Neural cell (in vitro differentiated cells): ENCODE measurements around the gene PADI2.

ENCODE experiments used
- EP300 ChIP-seq: fragments of 450-650 bp; conservative IDR thresholded peaks from 2 replicates; pipeline ENCODE4 v1.6.1; 2014; ENCODE audit warnings: antibody characterized with exemption, mild to moderate bottlenecking, moderate library complexity; ENCODE audit not compliant: poor library complexity, severe bottlenecking
- EZH2 ChIP-seq: fragments of 200-600, 300-800 bp; shearing (Covaris generic), sonication (generic); IDR thresholded peaks from 2 replicates; pipeline ENCODE4 v1.6.1; 2014; ENCODE audit warnings: antibody characterized with exemption, low read length, borderline replicate concordance, mild to moderate bottlenecking; ENCODE audit not compliant: insufficient read depth, poor library complexity, severe bottlenecking
- MXI1 ChIP-seq: fragments of 450-650 bp; conservative IDR thresholded peaks from 2 replicates; pipeline ENCODE4 v1.6.1; 2014; ENCODE audit warnings: antibody characterized with exemption, mild to moderate bottlenecking; ENCODE audit not compliant: poor library complexity, severe bottlenecking
- POLR2AphosphoS5 ChIP-seq: IDR thresholded peaks from 2 replicates; pipeline ENCODE4 v1.6.1; 2012
- RAD21 ChIP-seq: fragments of 450-650 bp; conservative IDR thresholded peaks from 2 replicates; pipeline ENCODE4 v1.6.1; 2014; ENCODE audit warnings: antibody characterized with exemption, mild to moderate bottlenecking, moderate library complexity
- TAF1 ChIP-seq: IDR thresholded peaks from 2 replicates; pipeline ENCODE4 v1.6.1; 2012; ENCODE audit warnings: low read depth
- TF ChIP-seq, protein P1 (sequence below): fragments of 450-650 bp; IDR thresholded peaks from 2 replicates; pipeline ENCODE4 v1.5.1; 2014; ENCODE audit warnings: antibody characterized with exemption, mild to moderate bottlenecking, moderate library complexity; ENCODE audit not compliant: poor library complexity, severe bottlenecking
- TF ChIP-seq, protein P2 (sequence below): IDR thresholded peaks from 2 replicates; pipeline ENCODE4 v1.6.1; 2012; ENCODE audit warnings: borderline replicate concordance

DNA sequence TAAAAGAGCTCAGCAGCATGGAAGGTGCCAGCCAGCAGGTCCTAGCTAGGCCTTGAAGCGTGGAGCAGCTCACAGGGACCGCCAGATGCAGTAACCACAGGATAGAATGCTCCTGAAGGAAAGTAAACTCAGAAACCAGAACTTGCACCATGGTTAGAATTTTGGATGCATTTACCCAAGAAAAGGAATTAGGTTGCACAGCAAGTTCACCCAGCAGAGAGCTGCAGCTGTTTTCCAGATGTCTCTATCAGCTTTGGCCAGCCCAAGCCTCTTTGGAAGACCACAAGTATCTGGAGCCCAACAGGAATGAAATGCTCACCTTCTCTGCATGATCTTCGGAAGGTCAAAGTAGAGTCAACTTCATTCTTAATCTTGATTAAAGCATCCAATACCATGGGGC lies 86.5 kb downstream of the PADI2 start:
- TF ChIP-seq, protein P1, sequence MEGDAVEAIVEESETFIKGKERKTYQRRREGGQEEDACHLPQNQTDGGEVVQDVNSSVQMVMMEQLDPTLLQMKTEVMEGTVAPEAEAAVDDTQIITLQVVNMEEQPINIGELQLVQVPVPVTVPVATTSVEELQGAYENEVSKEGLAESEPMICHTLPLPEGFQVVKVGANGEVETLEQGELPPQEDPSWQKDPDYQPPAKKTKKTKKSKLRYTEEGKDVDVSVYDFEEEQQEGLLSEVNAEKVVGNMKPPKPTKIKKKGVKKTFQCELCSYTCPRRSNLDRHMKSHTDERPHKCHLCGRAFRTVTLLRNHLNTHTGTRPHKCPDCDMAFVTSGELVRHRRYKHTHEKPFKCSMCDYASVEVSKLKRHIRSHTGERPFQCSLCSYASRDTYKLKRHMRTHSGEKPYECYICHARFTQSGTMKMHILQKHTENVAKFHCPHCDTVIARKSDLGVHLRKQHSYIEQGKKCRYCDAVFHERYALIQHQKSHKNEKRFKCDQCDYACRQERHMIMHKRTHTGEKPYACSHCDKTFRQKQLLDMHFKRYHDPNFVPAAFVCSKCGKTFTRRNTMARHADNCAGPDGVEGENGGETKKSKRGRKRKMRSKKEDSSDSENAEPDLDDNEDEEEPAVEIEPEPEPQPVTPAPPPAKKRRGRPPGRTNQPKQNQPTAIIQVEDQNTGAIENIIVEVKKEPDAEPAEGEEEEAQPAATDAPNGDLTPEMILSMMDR = no peak
- TF ChIP-seq EP300 (no peak), TAF1 (no peak), POLR2AphosphoS5 (no peak), RAD21 (no peak), EZH2 (no peak), MXI1 (no peak)
- TF ChIP-seq, protein P2, sequence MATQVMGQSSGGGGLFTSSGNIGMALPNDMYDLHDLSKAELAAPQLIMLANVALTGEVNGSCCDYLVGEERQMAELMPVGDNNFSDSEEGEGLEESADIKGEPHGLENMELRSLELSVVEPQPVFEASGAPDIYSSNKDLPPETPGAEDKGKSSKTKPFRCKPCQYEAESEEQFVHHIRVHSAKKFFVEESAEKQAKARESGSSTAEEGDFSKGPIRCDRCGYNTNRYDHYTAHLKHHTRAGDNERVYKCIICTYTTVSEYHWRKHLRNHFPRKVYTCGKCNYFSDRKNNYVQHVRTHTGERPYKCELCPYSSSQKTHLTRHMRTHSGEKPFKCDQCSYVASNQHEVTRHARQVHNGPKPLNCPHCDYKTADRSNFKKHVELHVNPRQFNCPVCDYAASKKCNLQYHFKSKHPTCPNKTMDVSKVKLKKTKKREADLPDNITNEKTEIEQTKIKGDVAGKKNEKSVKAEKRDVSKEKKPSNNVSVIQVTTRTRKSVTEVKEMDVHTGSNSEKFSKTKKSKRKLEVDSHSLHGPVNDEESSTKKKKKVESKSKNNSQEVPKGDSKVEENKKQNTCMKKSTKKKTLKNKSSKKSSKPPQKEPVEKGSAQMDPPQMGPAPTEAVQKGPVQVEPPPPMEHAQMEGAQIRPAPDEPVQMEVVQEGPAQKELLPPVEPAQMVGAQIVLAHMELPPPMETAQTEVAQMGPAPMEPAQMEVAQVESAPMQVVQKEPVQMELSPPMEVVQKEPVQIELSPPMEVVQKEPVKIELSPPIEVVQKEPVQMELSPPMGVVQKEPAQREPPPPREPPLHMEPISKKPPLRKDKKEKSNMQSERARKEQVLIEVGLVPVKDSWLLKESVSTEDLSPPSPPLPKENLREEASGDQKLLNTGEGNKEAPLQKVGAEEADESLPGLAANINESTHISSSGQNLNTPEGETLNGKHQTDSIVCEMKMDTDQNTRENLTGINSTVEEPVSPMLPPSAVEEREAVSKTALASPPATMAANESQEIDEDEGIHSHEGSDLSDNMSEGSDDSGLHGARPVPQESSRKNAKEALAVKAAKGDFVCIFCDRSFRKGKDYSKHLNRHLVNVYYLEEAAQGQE = no peak
